ENCODE results near the gene RBKS. TPM values are rescaled to one million over a fixed set of nuclear protein-coding genes. Genes with fewer than 3 reads are reported as not detected.

The RBKS gene
- total and polyA plus RNA-seq, 2 of the 13 experiments (the other 11 are each of a cell fraction or from before 2014, with no cell fraction given) = 7.7 to 8.3 TPM

DNA sequence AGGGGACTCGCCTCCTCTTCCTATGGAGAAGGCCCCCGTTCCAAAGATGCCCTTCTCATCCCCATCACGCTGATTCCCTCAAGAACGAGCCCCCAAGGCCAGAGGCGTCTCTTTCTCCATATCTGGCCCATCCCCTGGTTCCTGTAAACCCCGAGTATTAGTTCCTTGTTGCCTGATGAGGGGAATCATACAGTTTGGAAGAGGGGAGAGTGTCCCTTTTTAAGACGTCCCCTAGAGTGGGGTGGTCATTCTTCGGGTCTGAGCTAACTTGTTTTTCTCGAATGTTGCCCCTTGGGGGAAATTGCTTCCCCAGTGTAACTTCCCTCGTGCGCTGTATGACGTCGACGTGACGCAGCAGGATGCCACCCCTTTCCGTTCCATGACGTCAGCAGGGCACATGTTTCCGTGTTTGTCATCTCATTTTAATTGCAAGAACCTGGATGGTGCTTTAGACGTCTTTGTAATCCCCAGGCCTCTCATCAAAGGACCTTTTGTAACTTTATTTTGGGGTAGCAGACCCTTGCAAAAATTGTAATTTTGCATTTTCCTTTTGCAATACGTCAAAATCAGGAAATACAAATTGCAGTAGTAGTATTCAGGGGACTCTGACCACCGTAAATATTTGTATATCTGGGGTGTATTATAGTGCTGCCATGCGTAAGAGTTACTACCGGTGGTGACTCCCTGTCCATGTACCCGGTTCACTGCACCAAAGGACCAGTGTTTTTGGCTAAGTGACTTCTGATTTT, 911 bp upstream of the RBKS start (continued):
- TF ChIP-seq ZFP41 (CRISPR knock-in tag; IDR thresholded peaks at IDR 0.05; ENCODE audit: borderline replicate concordance) (no peak), SALL1 (CRISPR knock-in tag; IDR thresholded peaks at IDR 0.05) (no peak), ZNF678 (CRISPR knock-in tag; IDR thresholded peaks at IDR 0.05) (no peak; the same call in 1 of the 2 replicates), ZFP37 (CRISPR knock-in tag; IDR thresholded peaks at IDR 0.05; ENCODE audit: borderline replicate concordance) (no peak), ZNF746 (CRISPR knock-in tag; IDR thresholded peaks at IDR 0.05) (no peak), ZNF670 (CRISPR knock-in tag; IDR thresholded peaks at IDR 0.05; ENCODE audit: borderline replicate concordance) (no peak), ELF3 (CRISPR knock-in tag; IDR thresholded peaks at IDR 0.05) (peak; percentile 60; the same call in 1 of the 2 replicates), ZNF772 (CRISPR knock-in tag; IDR thresholded peaks at IDR 0.05) (peak; percentile 70; the same call in 1 of the 2 replicates), SIN3B (IDR thresholded peaks at IDR 0.05; ENCODE audit: low read length) (no peak), MEF2D (CRISPR knock-in tag; IDR thresholded peaks at IDR 0.05) (no peak), NFIB (CRISPR knock-in tag; IDR thresholded peaks at IDR 0.05; ENCODE audit: borderline replicate concordance) (no peak)
- TF ChIP-seq, protein P1, sequence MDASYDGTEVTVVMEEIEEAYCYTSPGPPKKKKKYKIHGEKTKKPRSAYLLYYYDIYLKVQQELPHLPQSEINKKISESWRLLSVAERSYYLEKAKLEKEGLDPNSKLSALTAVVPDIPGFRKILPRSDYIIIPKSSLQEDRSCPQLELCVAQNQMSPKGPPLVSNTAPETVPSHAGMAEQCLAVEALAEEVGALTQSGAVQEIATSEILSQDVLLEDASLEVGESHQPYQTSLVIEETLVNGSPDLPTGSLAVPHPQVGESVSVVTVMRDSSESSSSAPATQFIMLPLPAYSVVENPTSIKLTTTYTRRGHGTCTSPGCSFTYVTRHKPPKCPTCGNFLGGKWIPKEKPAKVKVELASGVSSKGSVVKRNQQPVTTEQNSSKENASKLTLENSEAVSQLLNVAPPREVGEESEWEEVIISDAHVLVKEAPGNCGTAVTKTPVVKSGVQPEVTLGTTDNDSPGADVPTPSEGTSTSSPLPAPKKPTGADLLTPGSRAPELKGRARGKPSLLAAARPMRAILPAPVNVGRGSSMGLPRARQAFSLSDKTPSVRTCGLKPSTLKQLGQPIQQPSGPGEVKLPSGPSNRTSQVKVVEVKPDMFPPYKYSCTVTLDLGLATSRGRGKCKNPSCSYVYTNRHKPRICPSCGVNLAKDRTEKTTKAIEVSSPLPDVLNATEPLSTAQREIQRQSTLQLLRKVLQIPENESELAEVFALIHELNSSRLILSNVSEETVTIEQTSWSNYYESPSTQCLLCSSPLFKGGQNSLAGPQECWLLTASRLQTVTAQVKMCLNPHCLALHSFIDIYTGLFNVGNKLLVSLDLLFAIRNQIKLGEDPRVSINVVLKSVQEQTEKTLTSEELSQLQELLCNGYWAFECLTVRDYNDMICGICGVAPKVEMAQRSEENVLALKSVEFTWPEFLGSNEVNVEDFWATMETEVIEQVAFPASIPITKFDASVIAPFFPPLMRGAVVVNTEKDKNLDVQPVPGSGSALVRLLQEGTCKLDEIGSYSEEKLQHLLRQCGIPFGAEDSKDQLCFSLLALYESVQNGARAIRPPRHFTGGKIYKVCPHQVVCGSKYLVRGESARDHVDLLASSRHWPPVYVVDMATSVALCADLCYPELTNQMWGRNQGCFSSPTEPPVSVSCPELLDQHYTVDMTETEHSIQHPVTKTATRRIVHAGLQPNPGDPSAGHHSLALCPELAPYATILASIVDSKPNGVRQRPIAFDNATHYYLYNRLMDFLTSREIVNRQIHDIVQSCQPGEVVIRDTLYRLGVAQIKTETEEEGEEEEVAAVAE (CRISPR knock-in tag; IDR thresholded peaks at IDR 0.05; ENCODE audit: borderline replicate concordance) = 0 out of 2 replicates have a peak, but pooled peaks have one; percentile 10
- TF ChIP-seq, protein P2, sequence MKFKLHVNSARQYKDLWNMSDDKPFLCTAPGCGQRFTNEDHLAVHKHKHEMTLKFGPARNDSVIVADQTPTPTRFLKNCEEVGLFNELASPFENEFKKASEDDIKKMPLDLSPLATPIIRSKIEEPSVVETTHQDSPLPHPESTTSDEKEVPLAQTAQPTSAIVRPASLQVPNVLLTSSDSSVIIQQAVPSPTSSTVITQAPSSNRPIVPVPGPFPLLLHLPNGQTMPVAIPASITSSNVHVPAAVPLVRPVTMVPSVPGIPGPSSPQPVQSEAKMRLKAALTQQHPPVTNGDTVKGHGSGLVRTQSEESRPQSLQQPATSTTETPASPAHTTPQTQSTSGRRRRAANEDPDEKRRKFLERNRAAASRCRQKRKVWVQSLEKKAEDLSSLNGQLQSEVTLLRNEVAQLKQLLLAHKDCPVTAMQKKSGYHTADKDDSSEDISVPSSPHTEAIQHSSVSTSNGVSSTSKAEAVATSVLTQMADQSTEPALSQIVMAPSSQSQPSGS (CRISPR knock-in tag; IDR thresholded peaks at IDR 0.05) = no peak
- TF ChIP-seq, protein P3, sequence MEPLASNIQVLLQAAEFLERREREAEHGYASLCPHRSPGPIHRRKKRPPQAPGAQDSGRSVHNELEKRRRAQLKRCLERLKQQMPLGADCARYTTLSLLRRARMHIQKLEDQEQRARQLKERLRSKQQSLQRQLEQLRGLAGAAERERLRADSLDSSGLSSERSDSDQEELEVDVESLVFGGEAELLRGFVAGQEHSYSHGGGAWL (CRISPR knock-in tag; IDR thresholded peaks at IDR 0.05) = no peak; the same call in 1 of the 2 replicates
- TF ChIP-seq, protein P4, sequence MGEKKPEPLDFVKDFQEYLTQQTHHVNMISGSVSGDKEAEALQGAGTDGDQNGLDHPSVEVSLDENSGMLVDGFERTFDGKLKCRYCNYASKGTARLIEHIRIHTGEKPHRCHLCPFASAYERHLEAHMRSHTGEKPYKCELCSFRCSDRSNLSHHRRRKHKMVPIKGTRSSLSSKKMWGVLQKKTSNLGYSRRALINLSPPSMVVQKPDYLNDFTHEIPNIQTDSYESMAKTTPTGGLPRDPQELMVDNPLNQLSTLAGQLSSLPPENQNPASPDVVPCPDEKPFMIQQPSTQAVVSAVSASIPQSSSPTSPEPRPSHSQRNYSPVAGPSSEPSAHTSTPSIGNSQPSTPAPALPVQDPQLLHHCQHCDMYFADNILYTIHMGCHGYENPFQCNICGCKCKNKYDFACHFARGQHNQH (CRISPR knock-in tag; IDR thresholded peaks at IDR 0.05) = no peak
- TF ChIP-seq, protein P5, sequence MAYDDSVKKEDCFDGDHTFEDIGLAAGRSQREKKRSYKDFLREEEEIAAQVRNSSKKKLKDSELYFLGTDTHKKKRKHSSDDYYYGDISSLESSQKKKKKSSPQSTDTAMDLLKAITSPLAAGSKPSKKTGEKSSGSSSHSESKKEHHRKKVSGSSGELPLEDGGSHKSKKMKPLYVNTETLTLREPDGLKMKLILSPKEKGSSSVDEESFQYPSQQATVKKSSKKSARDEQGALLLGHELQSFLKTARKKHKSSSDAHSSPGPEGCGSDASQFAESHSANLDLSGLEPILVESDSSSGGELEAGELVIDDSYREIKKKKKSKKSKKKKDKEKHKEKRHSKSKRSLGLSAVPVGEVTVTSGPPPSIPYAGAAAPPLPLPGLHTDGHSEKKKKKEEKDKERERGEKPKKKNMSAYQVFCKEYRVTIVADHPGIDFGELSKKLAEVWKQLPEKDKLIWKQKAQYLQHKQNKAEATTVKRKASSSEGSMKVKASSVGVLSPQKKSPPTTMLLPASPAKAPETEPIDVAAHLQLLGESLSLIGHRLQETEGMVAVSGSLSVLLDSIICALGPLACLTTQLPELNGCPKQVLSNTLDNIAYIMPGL (CRISPR knock-in tag; IDR thresholded peaks at IDR 0.05; ENCODE audit: borderline replicate concordance in 1 of 2, low read depth in 1 of 2) = peak; percentile 7 to 30; a peak in 1 of 4 replicates
- TF ChIP-seq, protein P6, sequence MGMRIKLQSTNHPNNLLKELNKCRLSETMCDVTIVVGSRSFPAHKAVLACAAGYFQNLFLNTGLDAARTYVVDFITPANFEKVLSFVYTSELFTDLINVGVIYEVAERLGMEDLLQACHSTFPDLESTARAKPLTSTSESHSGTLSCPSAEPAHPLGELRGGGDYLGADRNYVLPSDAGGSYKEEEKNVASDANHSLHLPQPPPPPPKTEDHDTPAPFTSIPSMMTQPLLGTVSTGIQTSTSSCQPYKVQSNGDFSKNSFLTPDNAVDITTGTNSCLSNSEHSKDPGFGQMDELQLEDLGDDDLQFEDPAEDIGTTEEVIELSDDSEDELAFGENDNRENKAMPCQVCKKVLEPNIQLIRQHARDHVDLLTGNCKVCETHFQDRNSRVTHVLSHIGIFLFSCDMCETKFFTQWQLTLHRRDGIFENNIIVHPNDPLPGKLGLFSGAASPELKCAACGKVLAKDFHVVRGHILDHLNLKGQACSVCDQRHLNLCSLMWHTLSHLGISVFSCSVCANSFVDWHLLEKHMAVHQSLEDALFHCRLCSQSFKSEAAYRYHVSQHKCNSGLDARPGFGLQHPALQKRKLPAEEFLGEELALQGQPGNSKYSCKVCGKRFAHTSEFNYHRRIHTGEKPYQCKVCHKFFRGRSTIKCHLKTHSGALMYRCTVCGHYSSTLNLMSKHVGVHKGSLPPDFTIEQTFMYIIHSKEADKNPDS (CRISPR knock-in tag; IDR thresholded peaks at IDR 0.05) = no peak

Measured in HepG2 (cell line).